Panc1 (cell line): Measurements from ENCODE around the gene ZNF699.

ENCODE experiments used
- CTCF ChIP-seq: fragments of 450-650 bp; IDR thresholded peaks from 2 replicates; pipeline ENCODE4 v1.5.1; 2017; ENCODE audit warnings: mild to moderate bottlenecking
- REST ChIP-seq, 2 experiments: IDR thresholded peaks; 2 replicates each; pipeline ENCODE4 v1.6.1; 2011 to 2012; ENCODE audit warnings: low read depth in 2 of 2, control low read depth in 1 of 2, low read length in 1 of 2, mild to moderate bottlenecking in 1 of 2, moderate library complexity in 1 of 2; ENCODE audit not compliant: insufficient read depth in 1 of 2

- no peak for TF ChIP-seq CTCF
- TF ChIP-seq REST (IDR thresholded peaks at IDR 0.05; ENCODE audit: insufficient read depth in 1 of 2, low read depth in 2 of 2, low read length in 1 of 2) = no peak
Observed at GRCh38 chr19:9309974-9310446, 372 bp upstream of the ZNF699 start.
